ENCODE results near the gene ADGRD1.

GRCh38 chr12:130984183-130985058 lies 30.7 kb downstream of the ADGRD1 start:
- TF ChIP-seq EP300 (IDR thresholded peaks at IDR 0.05; ENCODE audit: borderline replicate concordance in 1 of 2, low read depth in 1 of 2, low read length in 1 of 2), result no peak
- TF ChIP-seq POLR2AphosphoS5 (IDR thresholded peaks at IDR 0.05; ENCODE audit: low read depth, low read length), result no peak
- no peak for TF ChIP-seq ELF1 (IDR thresholded peaks at IDR 0.05)
- TF ChIP-seq, protein P1, sequence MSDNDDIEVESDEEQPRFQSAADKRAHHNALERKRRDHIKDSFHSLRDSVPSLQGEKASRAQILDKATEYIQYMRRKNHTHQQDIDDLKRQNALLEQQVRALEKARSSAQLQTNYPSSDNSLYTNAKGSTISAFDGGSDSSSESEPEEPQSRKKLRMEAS (IDR thresholded peaks at IDR 0.05; ENCODE audit: low read depth), result no peak
- no peak for TF ChIP-seq RAD21 (IDR thresholded peaks at IDR 0.05; ENCODE audit: low read length)
- no peak for TF ChIP-seq JUND (IDR thresholded peaks at IDR 0.05)
- no peak for TF ChIP-seq TAF1 (IDR thresholded peaks at IDR 0.05; ENCODE audit: borderline replicate concordance, low read depth, low read length)
- TF ChIP-seq REST (IDR thresholded peaks at IDR 0.05; ENCODE audit: low read depth, low read length), result no peak
- no peak for TF ChIP-seq USF2 (IDR thresholded peaks at IDR 0.05; ENCODE audit: borderline replicate concordance, low read depth, low read length)
- TF ChIP-seq, protein P2, sequence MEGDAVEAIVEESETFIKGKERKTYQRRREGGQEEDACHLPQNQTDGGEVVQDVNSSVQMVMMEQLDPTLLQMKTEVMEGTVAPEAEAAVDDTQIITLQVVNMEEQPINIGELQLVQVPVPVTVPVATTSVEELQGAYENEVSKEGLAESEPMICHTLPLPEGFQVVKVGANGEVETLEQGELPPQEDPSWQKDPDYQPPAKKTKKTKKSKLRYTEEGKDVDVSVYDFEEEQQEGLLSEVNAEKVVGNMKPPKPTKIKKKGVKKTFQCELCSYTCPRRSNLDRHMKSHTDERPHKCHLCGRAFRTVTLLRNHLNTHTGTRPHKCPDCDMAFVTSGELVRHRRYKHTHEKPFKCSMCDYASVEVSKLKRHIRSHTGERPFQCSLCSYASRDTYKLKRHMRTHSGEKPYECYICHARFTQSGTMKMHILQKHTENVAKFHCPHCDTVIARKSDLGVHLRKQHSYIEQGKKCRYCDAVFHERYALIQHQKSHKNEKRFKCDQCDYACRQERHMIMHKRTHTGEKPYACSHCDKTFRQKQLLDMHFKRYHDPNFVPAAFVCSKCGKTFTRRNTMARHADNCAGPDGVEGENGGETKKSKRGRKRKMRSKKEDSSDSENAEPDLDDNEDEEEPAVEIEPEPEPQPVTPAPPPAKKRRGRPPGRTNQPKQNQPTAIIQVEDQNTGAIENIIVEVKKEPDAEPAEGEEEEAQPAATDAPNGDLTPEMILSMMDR (IDR thresholded peaks at IDR 0.05), result no peak
- no peak for TF ChIP-seq EZH2phosphoT487 (IDR thresholded peaks at IDR 0.05; ENCODE audit: borderline replicate concordance, low read depth)
- no peak for TF ChIP-seq CHD2 (IDR thresholded peaks at IDR 0.05; ENCODE audit: low read length, partially characterized antibody)
- TF ChIP-seq GATA2 (CRISPR knock-in tag; IDR thresholded peaks at IDR 0.05), result no peak
- TF ChIP-seq, protein P3, sequence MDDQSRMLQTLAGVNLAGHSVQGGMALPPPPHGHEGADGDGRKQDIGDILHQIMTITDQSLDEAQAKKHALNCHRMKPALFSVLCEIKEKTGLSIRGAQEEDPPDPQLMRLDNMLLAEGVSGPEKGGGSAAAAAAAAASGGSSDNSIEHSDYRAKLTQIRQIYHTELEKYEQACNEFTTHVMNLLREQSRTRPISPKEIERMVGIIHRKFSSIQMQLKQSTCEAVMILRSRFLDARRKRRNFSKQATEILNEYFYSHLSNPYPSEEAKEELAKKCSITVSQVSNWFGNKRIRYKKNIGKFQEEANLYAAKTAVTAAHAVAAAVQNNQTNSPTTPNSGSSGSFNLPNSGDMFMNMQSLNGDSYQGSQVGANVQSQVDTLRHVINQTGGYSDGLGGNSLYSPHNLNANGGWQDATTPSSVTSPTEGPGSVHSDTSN (IDR thresholded peaks at IDR 0.05), result no peak

Data from SK-N-SH (cell line).